AG08395 (cell line): ENCODE measurements around the gene KCTD16.

Experiments used
- DNase-seq: peaks from one replicate; pipeline ENCODE4 v3.0.0; 2012; ENCODE audit warnings: mixed read lengths, low spot score

KCTD16 gene

GRCh38 chr5:144531188-144531587 lies 360.5 kb downstream of the KCTD16 start:
- no peak for DNase-seq
